IMR-90 (cell line): Measurements from ENCODE around the gene IMMT. TPM values are rescaled to one million over a fixed set of nuclear protein-coding genes. Genes with fewer than 3 reads are reported as not detected.

ENCODE experiments used
- ATAC-seq: fragments of 200-7000 bp; cut with Tn5 transposase; 2 replicates; pipeline ENCODE4 v1.9.1; 2020; ENCODE audit warnings: low read depth, mild to moderate bottlenecking, moderate library complexity
- BruUV-seq: library from RNA; stranded (reverse); fragments of 400-500 nt; replicated peaks from 2 replicates; lab custom pipeline; 2021; lab: Mats Ljungman, UMichigan
- CTCF ChIA-PET: fragments of 300-600 bp; formaldehyde crosslinking; extraction: SDS; loops from one replicate; lab custom pipeline; 2021; ENCODE audit warnings: antibody characterized with exemption; lab: Yijun Ruan, JAX
- POLR2A ChIA-PET: fragments of 300-600 bp; sonication (Branson Sonifier 250); formaldehyde crosslinking; loops from one replicate; lab custom pipeline; 2022; ENCODE audit warnings: antibody characterized with exemption; ENCODE audit not compliant: unreplicated experiment; lab: Charles Lee
- DNase-seq: peaks from one replicate; pipeline ENCODE4 v3.0.0; 2013
- H2AFZ ChIP-seq: replicated peaks from 2 replicates; pipeline ENCODE3; 2013; ENCODE audit warnings: low read length, mild to moderate bottlenecking; ENCODE audit not compliant: poor library complexity
- H2AK5ac ChIP-seq: 2 replicates; pipeline ENCODE4 v1.6.1; 2013; ENCODE audit warnings: low read depth, low read length, inconsistent platforms
- H2AK9ac ChIP-seq: replicated peaks from 2 replicates; pipeline ENCODE3; 2013; ENCODE audit warnings: mild to moderate bottlenecking, low read depth, low read length, moderate library complexity; ENCODE audit not compliant: poor library complexity
- H2BK120ac ChIP-seq: 2 replicates; pipeline ENCODE4 v1.6.1; 2013; ENCODE audit warnings: low read depth, low read length, inconsistent platforms
- H2BK15ac ChIP-seq: 3 replicates; pipeline ENCODE4 v1.6.1; 2013; ENCODE audit warnings: low read depth, low read length, inconsistent platforms
- H2BK20ac ChIP-seq: 2 replicates; pipeline ENCODE4 v1.6.1; 2013; ENCODE audit warnings: low read depth, mild to moderate bottlenecking, inconsistent platforms, low read length, moderate library complexity
- H2BK5ac ChIP-seq: 2 replicates; pipeline ENCODE4 v1.6.1; 2013; ENCODE audit warnings: mild to moderate bottlenecking, low read depth, low read length, inconsistent platforms; ENCODE audit not compliant: poor library complexity, severe bottlenecking
- H3K14ac ChIP-seq: replicated peaks from 2 replicates; pipeline ENCODE4 v1.6.1; 2013; ENCODE audit warnings: low read depth, low read length, inconsistent platforms
- H3K18ac ChIP-seq: 2 replicates; pipeline ENCODE4 v1.6.1; 2013; ENCODE audit warnings: low read depth, low read length, control low read depth
- H3K23ac ChIP-seq: 2 replicates; pipeline ENCODE4 v1.6.1; 2013; ENCODE audit warnings: low read depth, low read length, inconsistent platforms
- H3K27ac ChIP-seq: 2 replicates; pipeline ENCODE4 v1.5.1; 2013; ENCODE audit warnings: mild to moderate bottlenecking, control low read depth, low read length; ENCODE audit not compliant: insufficient read depth
- H3K27me3 ChIP-seq: 2 replicates; pipeline ENCODE4 v1.6.1; 2013; ENCODE audit warnings: low read length; ENCODE audit not compliant: control insufficient read depth, insufficient read depth
- H3K36me3 ChIP-seq: 2 replicates; pipeline ENCODE4 v1.6.1; 2013; ENCODE audit warnings: low read length, mixed read lengths; ENCODE audit not compliant: control insufficient read depth, insufficient read depth
- H3K4ac ChIP-seq: 2 replicates; pipeline ENCODE4 v1.6.1; 2013; ENCODE audit warnings: low read depth, low read length, inconsistent platforms
- H3K4me1 ChIP-seq: 2 replicates; pipeline ENCODE4 v1.6.1; 2013; ENCODE audit warnings: low read length, mixed read lengths; ENCODE audit not compliant: control insufficient read depth, insufficient read depth
- H3K4me2 ChIP-seq: 2 replicates; pipeline ENCODE4 v1.6.1; 2013; ENCODE audit warnings: low read depth, mild to moderate bottlenecking, control low read depth, low read length, moderate library complexity
- H3K4me3 ChIP-seq: 2 replicates; pipeline ENCODE4 v1.5.1; 2013; ENCODE audit warnings: low read depth, mild to moderate bottlenecking, control low read depth, low read length, moderate library complexity; ENCODE audit not compliant: insufficient read depth
- H3K56ac ChIP-seq: 2 replicates; pipeline ENCODE4 v1.6.1; 2013; ENCODE audit warnings: low read length, inconsistent platforms; ENCODE audit not compliant: insufficient read depth; ENCODE audit errors: extremely low read depth
- H3K79me1 ChIP-seq, 2 experiments: 2 replicates each; pipeline ENCODE4 v1.6.1; 2013; ENCODE audit warnings: low read length in 2 of 2, inconsistent platforms in 1 of 2, low read depth in 1 of 2
- H3K9ac ChIP-seq: 2 replicates; pipeline ENCODE4 v1.6.1; 2013; ENCODE audit warnings: low read depth, low read length, control low read depth
- H3K9me1 ChIP-seq: 2 replicates; pipeline ENCODE4 v1.6.1; 2013; ENCODE audit warnings: low read length, inconsistent platforms; ENCODE audit not compliant: insufficient read depth
- H3K9me3 ChIP-seq: 2 replicates; pipeline ENCODE4 v1.6.1; 2013; ENCODE audit warnings: low read length; ENCODE audit not compliant: control insufficient read depth, insufficient read depth
- H4K20me1 ChIP-seq: 2 replicates; pipeline ENCODE4 v1.6.1; 2013; ENCODE audit warnings: low read length, inconsistent platforms; ENCODE audit not compliant: insufficient read depth
- H4K5ac ChIP-seq: 2 replicates; pipeline ENCODE4 v1.6.1; 2013; ENCODE audit warnings: mild to moderate bottlenecking, low read depth, low read length, control low read depth
- H4K8ac ChIP-seq, 2 experiments: 2 replicates each; pipeline ENCODE4 v1.6.1; 2013; ENCODE audit warnings: low read depth in 2 of 2, low read length in 2 of 2, control low read depth in 1 of 2, inconsistent platforms in 1 of 2
- H4K91ac ChIP-seq: 2 replicates; pipeline ENCODE4 v1.6.1; 2013; ENCODE audit warnings: low read depth, low read length, inconsistent platforms; ENCODE audit not compliant: insufficient read depth
- BHLHE40 ChIP-seq: fragments of 150-350 bp; IDR thresholded peaks from 2 replicates; pipeline ENCODE4 v1.6.1; 2016; ENCODE audit warnings: mild to moderate bottlenecking, low read depth, low read length
- CEBPB ChIP-seq: IDR thresholded peaks from 2 replicates; pipeline ENCODE4 v1.6.1; 2012; ENCODE audit warnings: low read depth, low read length, improper control_type of control experiment
- CHD1 ChIP-seq: IDR thresholded peaks from 2 replicates; pipeline ENCODE4 v1.6.1; 2012; ENCODE audit warnings: low read depth, low read length, improper control_type of control experiment
- CTCF ChIP-seq: conservative IDR thresholded peaks from 2 replicates; pipeline ENCODE4 v1.5.1; 2012; ENCODE audit warnings: mild to moderate bottlenecking, low read depth, low read length, improper control_type of control experiment
- ELK1 ChIP-seq: fragments of 150-350 bp; IDR thresholded peaks from 2 replicates; pipeline ENCODE4 v1.6.1; 2016; ENCODE audit warnings: low read depth, mild to moderate bottlenecking, low read length, moderate library complexity, borderline replicate concordance
- FOS ChIP-seq: fragments of 150-350 bp; IDR thresholded peaks from 2 replicates; pipeline ENCODE4 v1.6.1; 2016; ENCODE audit warnings: low read depth, low read length
- MAFK ChIP-seq: IDR thresholded peaks from 2 replicates; pipeline ENCODE4 v1.6.1; 2012; ENCODE audit warnings: low read depth, low read length, improper control_type of control experiment
- MAZ ChIP-seq: IDR thresholded peaks from 2 replicates; pipeline ENCODE4 v1.6.1; 2012; ENCODE audit warnings: low read depth, mild to moderate bottlenecking, low read length, improper control_type of control experiment, moderate library complexity, borderline replicate concordance
- MXI1 ChIP-seq: IDR thresholded peaks from 2 replicates; pipeline ENCODE4 v1.6.1; 2012; ENCODE audit warnings: low read depth, mild to moderate bottlenecking, low read length, moderate library complexity, borderline replicate concordance
- POLR2A ChIP-seq: IDR thresholded peaks from 2 replicates; pipeline ENCODE4 v1.6.1; 2012; ENCODE audit warnings: mild to moderate bottlenecking, low read depth, low read length
- RAD21 ChIP-seq: IDR thresholded peaks from 2 replicates; pipeline ENCODE4 v1.6.1; 2012; ENCODE audit warnings: low read length, improper control_type of control experiment
- RCOR1 ChIP-seq: IDR thresholded peaks from 2 replicates; pipeline ENCODE4 v1.6.1; 2012; ENCODE audit warnings: mild to moderate bottlenecking, low read length, improper control_type of control experiment; ENCODE audit not compliant: insufficient replicate concordance
- SMC3 ChIP-seq: fragments of 150-350 bp; IDR thresholded peaks from 2 replicates; pipeline ENCODE4 v1.6.1; 2016; ENCODE audit warnings: low read depth, mild to moderate bottlenecking, antibody characterized with exemption, low read length, moderate library complexity
- WGBS, 2 experiments: methylation state at CpG; one replicate each; pipeline versions ENCODE4 v1.1.5 to v1.1.7; 2013; ENCODE audit warnings: missing lambda C conversion rate in 2 of 2; ENCODE audit not compliant: insufficient read length in 1 of 2; ENCODE audit errors: extremely low coverage in 2 of 2; 5-methylcytosine and 5-hydroxymethylcytosine counted together
- dilution Hi-C: fragments of 300-500 bp; cut with HindIII; formaldehyde crosslinking; loops from one replicate; pipeline ENCODE4 v1.14.3; 2018; ENCODE audit warnings: low sequenced_read_pairs; ENCODE audit not compliant: unreplicated experiment
- in situ Hi-C: fragments of 300-500 bp; cut with MboI; formaldehyde crosslinking; loops from 3 replicates; pipeline ENCODE4 v1.14.3; 2019; ENCODE audit warnings: low sequenced_read_pairs, inconsistent platforms, mixed read lengths
- intact Hi-C: fragments of 100-400 bp; cut with micrococcal nuclease; formaldehyde crosslinking; loops from 2 replicates; pipeline ENCODE4 v1.10.0; 2022
- polyA plus RNA-seq, 3 experiments: library from polyadenylated mRNA; depleted of rRNA; stranded (reverse); fragments of >200 nt; gene quantifications; 2 replicates each; pipeline ENCODE4 v1.2.3, GENCODE V29; 2012; ENCODE audit warnings: low replicate concordance in 1 of 3
- total RNA-seq: library from RNA; depleted of rRNA; stranded (reverse); fragments of >200 nt; gene quantifications from 2 replicates; pipeline ENCODE4 v1.2.3, GENCODE V29; 2012
- TF ChIP-seq, protein P1 (sequence below): fragments of 150-350 bp; IDR thresholded peaks from 2 replicates; pipeline ENCODE4 v1.6.1; 2017; ENCODE audit warnings: mild to moderate bottlenecking, antibody characterized with exemption, low read length, low read depth

IMMT gene
- total and polyA plus RNA-seq, 2 of the 4 experiments (the other 2 are of a cell fraction), result 50.5 to 87.3 TPM

DNA sequence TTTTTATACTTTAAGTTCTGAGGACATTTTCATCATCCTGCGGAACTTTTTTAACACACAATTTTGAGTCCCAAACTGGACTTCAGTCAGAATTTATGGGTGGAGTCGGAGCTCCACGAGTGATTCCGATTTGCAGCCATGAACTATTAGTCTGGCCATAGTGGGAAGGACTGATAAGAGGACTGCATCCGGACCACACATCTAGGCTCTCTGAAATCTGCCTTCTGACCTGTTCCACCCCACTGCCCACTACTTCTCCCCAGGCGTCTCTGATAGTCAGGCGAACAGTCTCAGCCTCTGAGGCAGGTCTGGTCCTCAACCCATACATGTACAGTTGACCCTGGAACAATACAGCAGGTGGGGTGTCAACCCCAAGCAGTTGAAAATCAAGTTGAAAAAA lies 9.2 kb upstream of the IMMT start:
- dilution Hi-C loops (no loop called here), in situ Hi-C loops (no loop called here), intact Hi-C loops (no loop called here)
- no peak overlapping the region for H4K5ac ChIP-seq
- no peak overlapping the region for H3K18ac ChIP-seq
- H4K8ac ChIP-seq, result no peak overlapping the region
- H3K56ac ChIP-seq, result no peak overlapping the region
- no peak overlapping the region for H4K91ac ChIP-seq
- H3K4me3 ChIP-seq, result no peak overlapping the region
- H2BK5ac ChIP-seq, result no peak overlapping the region
- ChIA-PET POLR2A (interaction anchor here (0.6 kb wide), 1 partner anchor 101 kb away, joined by 3 read pairs; no protein-coding TSS in a partner anchor), CTCF (no interaction called here)
- H3K27me3 ChIP-seq, result no peaks in the 10 kb centered on the region
- H3K4me2 ChIP-seq, result no peak overlapping the region
- DNase-seq, result no peak
- no peak overlapping the region for H3K4ac ChIP-seq
- no peaks in the 10 kb centered on the region for H3K9me3 ChIP-seq
- no peak overlapping the region for H2AK9ac ChIP-seq
- H3K4me1 ChIP-seq, result no peaks in the 10 kb centered on the region
- H2AK5ac ChIP-seq, result no peak overlapping the region
- WGBS, 2 experiments, result 100% methylated on average over 1 of the region's 7 CpGs; no CpG with 5 or more reads in 1 of the 2 experiments
- TF ChIP-seq, protein P1, sequence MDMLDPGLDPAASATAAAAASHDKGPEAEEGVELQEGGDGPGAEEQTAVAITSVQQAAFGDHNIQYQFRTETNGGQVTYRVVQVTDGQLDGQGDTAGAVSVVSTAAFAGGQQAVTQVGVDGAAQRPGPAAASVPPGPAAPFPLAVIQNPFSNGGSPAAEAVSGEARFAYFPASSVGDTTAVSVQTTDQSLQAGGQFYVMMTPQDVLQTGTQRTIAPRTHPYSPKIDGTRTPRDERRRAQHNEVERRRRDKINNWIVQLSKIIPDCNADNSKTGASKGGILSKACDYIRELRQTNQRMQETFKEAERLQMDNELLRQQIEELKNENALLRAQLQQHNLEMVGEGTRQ, result no peak
- TF ChIP-seq MXI1 (no peak), ELK1 (no peak), FOS (no peak), CTCF (no peak), SMC3 (no peak), BHLHE40 (no peak), MAZ (no peak), RAD21 (no peak), MAFK (no peak), CHD1 (no peak), CEBPB (no peak), POLR2A (no peak), RCOR1 (no peak)
- no TSS peak for BruUV-seq
- peaks cover 18% of the 10 kb centered on the region for H3K36me3 ChIP-seq
- ATAC-seq, result no peak
- H3K9ac ChIP-seq, result no peak overlapping the region
- H3K9me1 ChIP-seq, result peaks cover 2% of the 10 kb centered on the region; the same call in 1 of the 2 replicates
- no peak overlapping the region for H2BK120ac ChIP-seq
- peaks cover 25 to 31% of the 10 kb centered on the region in 2 experiments for H3K79me1 ChIP-seq
- no peak overlapping the region for H3K27ac ChIP-seq
- H2BK15ac ChIP-seq, result no peak overlapping the region
- H3K23ac ChIP-seq, result no peak overlapping the region
- H2AFZ ChIP-seq, result no peak overlapping the region
- H4K20me1 ChIP-seq, result no peaks in the 10 kb centered on the region; the same call in 1 of the 2 replicates
- H2BK20ac ChIP-seq, result no peak overlapping the region
- H3K14ac ChIP-seq, result no peak overlapping the region
